Activated T-helper 9 cell treated with anti-CD3 and anti-CD28 coated beads, Interleukin-2, amount 50 U/mL, for 16 hours (primary cell): Measurements from ENCODE around the gene NRM.
"Not testable (repeated sequence)": the region's sequence is repeated elsewhere in the genome, so short reads cannot be mapped to it uniquely, and the experiment has no call there.

Experiments
- DNase-seq: peaks from one replicate; pipeline ENCODE4 v3.0.0-alpha.2; 2020; ENCODE audit warnings: low read depth

NRM gene

DNA sequence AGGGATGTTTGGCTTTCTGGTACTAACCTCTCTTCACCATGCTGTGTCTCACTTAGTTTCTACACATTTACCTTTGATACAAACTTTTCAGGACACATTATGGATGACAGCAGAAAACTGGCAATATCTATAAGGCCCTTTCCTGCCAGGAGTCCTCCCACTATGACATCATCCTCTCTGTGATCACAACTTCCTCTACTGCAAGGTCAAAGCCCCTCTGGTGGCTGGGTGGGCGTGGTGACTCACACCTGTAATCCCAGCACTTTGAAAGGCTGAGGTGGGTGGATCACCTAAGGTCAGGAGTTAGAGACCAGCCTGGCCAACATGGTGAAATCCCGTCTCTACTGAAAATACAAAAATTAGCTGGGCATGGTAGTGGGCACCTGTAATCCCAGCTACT is 24.5 kb downstream of the NRM start:
- peak; percentile 23 for DNase-seq

- DNase-seq, result no peak
These were observed 25.6 kb downstream of the NRM start for GRCh38 chr6:30664994-30665767.

- DNase-seq, result not testable (repeated sequence)
These were observed 32.9 kb downstream of the NRM start for GRCh38 chr6:30657922-30658321.

- DNase-seq, result no peak
These were observed 33.3 kb downstream of the NRM start for GRCh38 chr6:30657454-30657853.

DNA sequence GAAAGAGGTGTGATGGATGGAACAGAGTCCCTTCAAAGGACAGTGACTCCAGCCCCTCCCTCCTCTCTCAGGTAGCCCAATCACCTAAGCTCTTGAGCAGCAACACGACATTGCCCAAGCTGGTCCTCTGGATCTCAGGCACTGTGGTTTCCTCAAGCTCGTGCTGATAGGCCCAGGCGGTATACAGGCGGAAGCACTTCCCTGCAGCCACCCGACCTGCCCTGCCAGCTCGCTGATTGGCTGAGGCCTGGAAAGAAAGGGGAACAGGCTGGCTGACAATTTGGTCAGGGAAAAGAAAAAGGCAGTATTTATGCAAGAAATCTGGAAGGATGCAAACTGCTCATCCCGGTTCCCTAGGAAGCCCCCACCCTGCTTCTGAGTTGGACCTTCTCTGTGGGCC is 34.3 kb downstream of the NRM start:
- no peak for DNase-seq

GRCh38 chr6:30655743-30656094 is 35.1 kb downstream of the NRM start:
- DNase-seq, result no peak

- DNase-seq, result no peak
These were observed 35.7 kb downstream of the NRM start for GRCh38 chr6:30654798-30655742.

DNA sequence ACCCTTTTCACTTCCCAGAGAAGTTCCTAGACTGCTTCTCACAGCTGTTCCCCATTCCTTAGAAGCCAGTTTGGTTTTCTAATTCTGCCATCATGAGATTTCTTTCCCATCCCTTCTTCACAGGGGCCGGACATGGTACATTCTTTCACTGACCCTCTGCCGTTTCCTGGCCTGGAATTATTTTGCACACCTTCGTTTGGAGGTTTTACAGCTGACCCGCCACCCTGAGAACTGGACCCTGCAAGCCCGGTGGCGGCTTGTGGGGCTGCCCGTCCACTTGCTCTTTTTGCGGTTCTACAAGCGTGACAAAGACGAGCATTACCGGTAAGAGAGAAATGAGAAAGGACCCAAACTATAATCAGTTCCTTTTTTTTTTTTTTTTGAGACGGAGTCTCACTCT is 39.6 kb downstream of the NRM start:
- no peak for DNase-seq

DNA sequence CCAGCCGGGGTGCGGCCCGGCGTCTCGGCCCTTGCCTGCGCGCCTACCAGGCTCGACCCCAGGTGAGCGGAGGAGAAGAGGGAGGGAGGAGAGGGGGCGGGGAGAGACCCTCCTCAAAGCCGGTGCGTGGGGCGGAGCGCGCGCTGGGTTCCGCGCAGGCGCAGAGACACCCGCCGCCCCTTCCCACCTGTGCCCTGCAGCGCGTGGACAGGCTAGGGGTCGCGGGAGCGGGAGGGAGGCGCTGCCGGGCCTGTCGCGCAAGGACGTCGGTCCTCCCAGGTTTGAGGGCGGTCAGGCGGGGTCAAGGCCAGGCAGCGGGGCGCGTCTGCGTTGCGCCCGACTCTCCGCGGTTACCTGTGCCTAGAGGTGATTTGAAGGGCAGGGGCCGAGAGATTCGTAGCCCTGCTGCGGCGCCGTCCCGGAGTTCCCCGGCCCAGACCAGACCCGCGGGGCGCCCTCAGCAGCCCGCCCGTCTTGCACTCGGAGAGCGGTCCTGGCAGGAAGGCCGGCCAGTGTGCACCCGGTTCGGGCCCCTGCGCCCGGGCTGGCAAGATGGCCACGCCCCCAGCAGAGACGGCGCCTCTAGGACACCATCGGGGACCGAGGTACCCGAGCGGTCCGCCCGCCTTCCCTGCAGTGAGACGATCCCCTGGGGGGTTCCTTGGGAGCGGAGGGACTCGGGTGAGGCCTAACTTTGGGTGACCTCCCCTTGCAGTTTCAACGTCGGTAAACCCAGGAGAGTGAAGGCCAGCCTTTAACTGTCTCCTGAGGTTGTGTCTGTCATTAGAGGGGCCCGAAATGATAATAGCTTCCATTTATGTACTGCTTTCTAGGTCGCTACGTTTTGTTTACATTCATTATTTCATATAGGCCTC is 43.3 kb downstream of the NRM start:
- peak; percentile 63 for DNase-seq

DNA sequence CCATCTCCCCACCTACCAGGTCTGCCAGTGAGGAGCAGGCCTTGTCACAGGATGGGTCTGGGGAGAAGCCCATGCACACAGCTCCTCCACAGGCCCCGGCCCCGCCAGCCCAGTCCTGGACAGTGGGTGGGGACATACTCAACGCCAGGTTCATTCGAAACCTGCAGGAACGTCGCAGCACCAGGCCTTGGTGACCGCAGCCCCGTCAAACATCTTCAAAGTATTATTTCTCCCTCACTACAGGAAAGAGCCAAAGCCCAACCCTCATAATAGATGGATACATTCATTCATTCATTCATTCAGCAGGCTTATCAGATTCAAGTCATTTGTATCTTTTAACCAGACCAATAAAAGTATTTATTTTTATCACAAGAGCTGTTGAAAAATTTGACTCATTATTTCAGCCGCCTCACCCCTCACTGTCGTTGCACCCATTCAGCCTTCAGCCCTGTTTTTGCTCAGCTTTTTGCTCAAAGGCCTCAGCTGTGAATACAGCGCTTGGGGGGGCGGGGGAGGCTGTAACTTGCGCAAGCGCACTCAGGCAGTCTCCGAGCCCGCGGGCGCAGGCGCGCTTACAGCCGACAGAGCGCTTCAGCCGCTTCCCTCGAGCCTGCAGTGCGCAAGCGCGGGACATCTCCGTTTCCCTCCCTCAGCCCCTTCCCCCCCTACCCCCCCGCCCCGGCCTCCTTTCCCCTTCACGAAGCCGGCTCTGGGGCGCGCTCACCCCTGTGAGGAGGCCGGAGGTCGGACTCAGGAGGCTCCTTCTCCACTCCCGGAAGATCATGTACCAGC is 44.1 kb downstream of the NRM start, which contains the start of gene C6orf136:
TSS of gene C6orf136 (plus strand) at position 684 of the 792 bp plus-strand sequence. CDS start at position 783, 99 bp downstream.
- peak; percentile 91 for DNase-seq

DNA sequence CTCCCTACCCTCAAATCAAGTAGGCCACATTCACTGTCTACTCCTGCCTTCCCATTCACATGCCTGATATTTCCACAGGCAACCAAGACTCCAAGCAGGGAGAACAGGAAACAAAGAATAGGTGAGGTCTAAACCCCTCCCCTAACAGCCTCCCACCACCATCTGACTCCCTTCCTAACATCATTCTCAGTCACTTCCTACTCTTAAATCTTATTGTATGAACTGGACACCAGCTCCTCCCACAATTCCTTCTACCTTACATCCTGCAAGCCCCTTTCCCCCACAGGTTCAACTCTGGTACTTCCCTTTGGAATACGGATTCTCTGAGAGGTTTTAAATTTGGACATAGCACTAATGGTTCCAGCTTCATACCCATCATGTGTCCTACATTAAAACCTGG is 44.8 kb downstream of the NRM start:
- DNase-seq, result no peak

- DNase-seq, result no peak
These were observed 46.0 kb downstream of the NRM start for GRCh38 chr6:30644769-30645168.

GRCh38 chr6:30643656-30644055 is 47.1 kb downstream of the NRM start:
- no peak for DNase-seq

DNA sequence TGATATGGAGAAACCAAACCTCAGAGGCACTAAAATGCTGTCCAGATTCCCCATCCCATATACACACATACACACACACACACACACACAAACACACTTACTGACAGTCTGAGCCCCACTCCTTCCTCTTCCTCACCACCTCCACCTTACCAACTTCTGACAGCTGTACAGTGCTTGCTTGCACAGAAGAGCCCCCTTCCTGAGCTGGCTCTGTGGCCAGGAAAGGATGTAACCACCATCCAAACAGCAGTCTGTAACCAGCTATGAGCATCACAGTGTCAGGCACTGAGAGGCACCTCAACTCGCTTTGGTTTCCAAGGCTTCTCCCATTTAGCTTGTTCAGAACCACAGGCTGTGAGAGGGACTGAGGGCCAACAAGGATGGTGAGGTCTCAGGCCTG is 49.7 kb downstream of the NRM start:
- DNase-seq, result no peak

- no peak for DNase-seq
These were observed 50.3 kb downstream of the NRM start for GRCh38 chr6:30640481-30640880.
